GM18508 (cell line): Measurements from ENCODE around the gene DCTN5.

Source experiments
- ATAC-seq: cut with Tn5 transposase; IDR thresholded peaks from one replicate; pipeline ENCODE4 v1.9.1; 2021; ENCODE audit warnings: moderate number of reproducible peaks; ENCODE audit not compliant: insufficient read depth, unreplicated experiment

DCTN5 gene

DNA sequence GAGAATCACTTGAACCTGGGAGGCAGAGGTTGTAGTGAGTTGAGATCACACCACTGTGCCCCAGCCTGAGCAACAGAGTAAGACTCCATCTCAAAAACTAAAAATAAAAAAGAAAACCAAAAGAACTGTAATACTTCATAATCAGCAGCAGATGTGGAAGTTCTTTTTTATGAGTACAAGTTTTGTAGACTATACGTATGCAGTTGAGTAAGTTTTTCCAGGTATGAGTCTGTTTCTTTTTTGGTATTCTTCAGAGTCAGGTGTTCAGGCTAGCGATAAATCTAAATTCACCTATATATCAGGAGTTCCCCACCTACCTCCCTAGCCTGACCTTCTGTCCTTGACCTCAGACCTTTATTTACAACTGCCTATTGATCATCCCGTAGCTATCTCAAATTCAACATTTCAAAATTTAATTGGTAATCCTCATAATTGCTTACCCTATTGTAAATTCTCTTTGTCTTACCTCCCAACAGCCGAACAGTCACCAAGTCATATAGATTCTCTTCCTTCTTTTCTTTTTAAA is 10.7 kb downstream of the DCTN5 start:
- ATAC-seq, result no peak

- no peak for ATAC-seq
Observed at GRCh38 chr16:23663918-23664317, 22.7 kb downstream of the DCTN5 start.

DNA sequence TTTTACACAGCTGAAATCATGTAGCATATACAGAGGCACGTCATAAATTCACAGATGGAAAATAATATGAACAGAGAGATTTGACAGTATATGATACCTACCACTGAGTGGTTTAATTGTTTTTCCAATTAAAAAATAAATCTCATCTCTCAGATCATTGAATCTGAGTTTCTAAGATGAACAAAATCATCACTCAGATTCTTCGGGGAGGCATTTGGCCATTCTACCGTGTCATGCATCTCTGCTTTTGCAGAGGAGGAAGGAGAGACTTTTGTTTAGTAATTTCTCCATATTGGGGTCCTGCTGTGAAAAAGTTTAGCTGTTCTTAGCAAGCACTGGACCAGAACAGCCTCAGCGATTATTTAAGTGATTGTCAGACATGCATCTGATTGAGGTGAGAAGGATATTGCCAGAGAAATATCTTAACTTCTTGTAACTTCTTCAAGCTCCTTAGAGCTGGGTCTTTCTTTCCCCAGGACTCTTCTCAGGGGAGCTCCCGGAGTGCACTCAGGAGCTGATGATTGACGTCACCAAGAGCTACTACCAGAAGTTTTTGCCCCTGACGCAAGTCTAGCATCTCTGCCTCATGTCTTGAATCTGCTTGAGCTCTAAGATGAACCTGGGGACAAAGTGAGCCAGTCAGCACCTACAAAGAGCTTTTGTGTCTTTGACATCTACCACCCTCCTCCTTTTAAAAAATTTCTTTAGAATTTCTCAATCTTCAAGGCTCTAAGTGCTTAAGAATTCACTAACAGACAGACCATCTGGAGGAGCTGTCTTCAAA is 25.5 kb downstream of the DCTN5 start:
- no peak for ATAC-seq

- ATAC-seq, result no peak
Observed at GRCh38 chr16:23667355-23667659, 26.0 kb downstream of the DCTN5 start.

- ATAC-seq, result no peak
Observed at GRCh38 chr16:23668225-23668624, 27.0 kb downstream of the DCTN5 start.

DNA sequence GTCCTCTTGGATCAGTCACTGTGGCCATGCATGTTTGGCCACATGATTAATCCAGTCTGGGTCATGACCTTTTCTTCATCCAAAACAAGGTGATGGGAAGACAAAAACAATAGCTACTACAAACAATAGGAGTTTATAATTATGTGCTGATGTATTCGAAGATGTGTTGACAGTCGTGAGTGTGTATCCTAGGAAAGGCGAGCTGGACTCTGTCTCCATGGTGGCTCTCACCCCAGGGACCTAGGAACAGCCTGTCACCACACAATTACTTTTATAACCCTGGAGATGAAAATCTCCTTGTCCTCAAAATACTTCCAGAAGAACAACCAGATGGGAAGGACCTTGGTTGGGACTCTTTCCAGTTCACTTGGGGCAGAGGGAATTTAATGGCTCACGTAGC is 27.6 kb downstream of the DCTN5 start:
- no peak for ATAC-seq

GRCh38 chr16:23670137-23670776 is 29.0 kb downstream of the DCTN5 start:
- peak; percentile 84 for ATAC-seq

DNA sequence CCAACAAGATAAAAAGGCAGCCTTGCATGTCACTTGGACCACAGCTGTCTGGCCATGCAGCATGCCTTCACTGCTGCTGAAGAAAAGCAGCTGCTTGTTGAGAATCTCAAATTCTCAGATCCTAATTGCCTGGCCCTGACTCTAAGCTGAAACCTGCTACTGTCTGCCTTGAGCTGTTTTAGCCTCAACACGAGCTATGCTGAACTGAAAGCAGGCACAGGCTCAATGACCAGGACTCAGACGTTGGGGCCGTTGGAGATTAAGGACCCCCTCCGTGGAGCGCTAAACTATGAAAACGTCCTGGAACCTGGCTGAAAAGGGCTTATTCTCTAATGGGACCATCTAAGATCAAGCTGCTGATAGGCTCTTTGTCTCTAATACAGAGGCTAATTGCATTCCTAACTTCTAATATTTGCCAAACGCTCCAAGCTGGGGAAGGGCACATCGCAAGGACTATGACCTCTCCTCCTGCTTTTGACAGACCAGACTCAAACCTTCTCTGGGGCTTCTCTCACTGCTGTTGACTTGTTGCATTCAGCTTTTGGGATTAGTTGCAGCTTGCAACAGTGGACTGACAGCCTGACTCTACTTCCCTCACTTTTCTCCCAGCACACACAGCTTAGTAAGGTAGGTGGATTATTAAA is 32.8 kb downstream of the DCTN5 start:
- ATAC-seq, result no peak

GRCh38 chr16:23676924-23677480 is 35.7 kb downstream of the DCTN5 start:
- ATAC-seq, result no peak

- ATAC-seq, result peak; percentile 54
Observed at GRCh38 chr16:23678430-23679273, 37.4 kb downstream of the DCTN5 start, which contains the start of gene PLK1. Gene PLK1 (plus strand): TSS chr16:23678889. CDS start chr16:23678933, 44 bp downstream.

GRCh38 chr16:23679274-23679985 is 38.2 kb downstream of the DCTN5 start:
- no peak for ATAC-seq

DNA sequence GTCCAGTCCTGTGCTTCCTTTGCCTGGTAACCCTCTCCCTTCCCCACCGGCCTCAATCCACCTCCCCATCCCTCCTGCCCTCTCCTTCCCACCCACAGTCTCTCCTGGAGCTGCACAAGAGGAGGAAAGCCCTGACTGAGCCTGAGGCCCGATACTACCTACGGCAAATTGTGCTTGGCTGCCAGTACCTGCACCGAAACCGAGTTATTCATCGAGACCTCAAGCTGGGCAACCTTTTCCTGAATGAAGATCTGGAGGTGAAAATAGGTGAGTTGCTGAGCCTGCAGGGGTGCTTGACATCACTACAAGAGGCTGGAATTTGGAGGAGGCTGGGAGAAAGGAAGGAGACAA is 38.7 kb downstream of the DCTN5 start:
- no peak for ATAC-seq

DNA sequence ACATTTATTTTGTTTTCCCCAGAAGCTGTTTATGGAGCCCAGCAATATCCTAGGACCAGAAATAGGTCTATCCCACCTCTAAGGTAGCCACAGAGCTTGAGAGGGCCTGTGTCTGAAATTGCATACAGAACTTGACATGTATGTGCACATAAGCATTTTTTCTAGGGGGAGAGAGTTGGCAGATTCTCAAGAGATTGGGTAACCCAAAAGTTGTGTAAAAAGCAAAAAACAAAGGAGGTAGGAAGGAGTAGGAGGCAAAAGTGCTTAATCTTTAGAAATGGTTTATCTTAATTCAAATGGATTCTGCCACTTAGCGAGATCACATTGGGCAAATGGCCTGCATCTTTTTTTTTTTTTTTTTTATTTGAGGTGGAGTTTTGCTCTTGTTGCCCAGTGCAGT is 40.9 kb downstream of the DCTN5 start:
- ATAC-seq, result no peak

DNA sequence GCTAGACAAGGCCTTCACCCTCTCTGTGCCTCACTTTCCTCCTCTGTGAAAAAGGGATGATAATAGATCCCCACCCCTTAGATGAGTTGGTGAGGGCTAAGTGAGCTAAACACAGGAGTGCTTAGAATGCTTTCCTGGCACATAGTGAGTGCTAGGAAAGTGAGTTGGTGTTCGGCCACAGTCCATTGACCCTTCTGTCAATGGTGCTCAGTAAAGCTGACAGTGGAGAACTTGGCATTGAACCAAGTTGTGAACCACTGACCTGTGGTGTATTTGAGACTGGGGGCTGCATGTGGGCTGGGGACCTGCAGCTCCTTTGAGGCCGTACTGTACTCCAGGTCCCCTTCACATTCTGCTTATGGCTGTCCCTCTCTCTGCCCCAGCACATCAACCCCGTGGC is 42.2 kb downstream of the DCTN5 start:
- no peak for ATAC-seq

- ATAC-seq, result no peak
Observed at GRCh38 chr16:23687034-23687808, 46.0 kb downstream of the DCTN5 start.

GRCh38 chr16:23689442-23690187 is 48.3 kb downstream of the DCTN5 start:
- no peak for ATAC-seq

- ATAC-seq, result no peak
Observed at GRCh38 chr16:23690771-23691482, 49.7 kb downstream of the DCTN5 start.
